HG03025 (cell line): ENCODE measurements around the gene FITM2.
"Not testable (repeated sequence)": the region's sequence is repeated elsewhere in the genome, so short reads cannot be mapped to it uniquely, and the experiment has no call there.

ENCODE experiments used
- ATAC-seq: cut with Tn5 transposase; IDR thresholded peaks from one replicate; pipeline ENCODE4 v1.9.1; 2021; ENCODE audit warnings: mild to moderate bottlenecking, moderate library complexity; ENCODE audit not compliant: unreplicated experiment, low FRiP score

Gene FITM2

GRCh38 chr20:44310664-44311639 lies at the start of gene FITM2:
Gene FITM2 (minus strand): TSS chr20:44311202. CDS start chr20:44311148, 54 bp downstream.
- peak; percentile 62 for ATAC-seq

GRCh38 chr20:44360221-44360620 lies 49.2 kb upstream of the FITM2 start:
- no peak for ATAC-seq

GRCh38 chr20:44358776-44359175 lies 47.8 kb upstream of the FITM2 start:
- ATAC-seq, result no peak

- no peak for ATAC-seq
Observed at GRCh38 chr20:44357555-44358125, 46.6 kb upstream of the FITM2 start.

- no peak for ATAC-seq
Observed at GRCh38 chr20:44357020-44357419, 46.0 kb upstream of the FITM2 start.

- no peak for ATAC-seq
Observed at GRCh38 chr20:44356353-44356723, 45.3 kb upstream of the FITM2 start.

GRCh38 chr20:44355498-44356352 lies 44.7 kb upstream of the FITM2 start, which contains the start of gene HNF4A:
Gene HNF4A (plus strand): TSS chr20:44355699. CDS start chr20:44355805, 106 bp downstream.
- no peak for ATAC-seq

GRCh38 chr20:44354979-44355497 lies 44.0 kb upstream of the FITM2 start:
- no peak for ATAC-seq

- ATAC-seq, result no peak
Observed at GRCh38 chr20:44350567-44350966, 39.6 kb upstream of the FITM2 start.

- no peak for ATAC-seq
Observed at GRCh38 chr20:44349349-44349748, 38.3 kb upstream of the FITM2 start.

- no peak for ATAC-seq
Observed at GRCh38 chr20:44348168-44348659, 37.2 kb upstream of the FITM2 start.

- ATAC-seq, result not testable (repeated sequence)
Observed at GRCh38 chr20:44345941-44346340, 34.9 kb upstream of the FITM2 start.

- no peak for ATAC-seq
Observed at GRCh38 chr20:44345147-44345546, 34.1 kb upstream of the FITM2 start.

GRCh38 chr20:44344723-44345122 lies 33.7 kb upstream of the FITM2 start:
- ATAC-seq, result no peak

- no peak for ATAC-seq
Observed at GRCh38 chr20:44343162-44343675, 32.2 kb upstream of the FITM2 start.

- no peak for ATAC-seq
Observed at GRCh38 chr20:44342248-44342647, 31.2 kb upstream of the FITM2 start.

GRCh38 chr20:44336725-44337380 lies 25.9 kb upstream of the FITM2 start, which contains the start of gene R3HDML:
Gene R3HDML (plus strand): TSS chr20:44337043. CDS start chr20:44337158, 115 bp downstream.
- ATAC-seq, result no peak

- no peak for ATAC-seq
Observed at GRCh38 chr20:44336086-44336485, 25.1 kb upstream of the FITM2 start.

- no peak for ATAC-seq
Observed at GRCh38 chr20:44335675-44336074, 24.7 kb upstream of the FITM2 start.
